OCI-LY7 (cell line): ENCODE data around the gene AKT2. TPM values are rescaled to one million over a fixed set of nuclear protein-coding genes. Genes with fewer than 3 reads are reported as not detected.

ENCODE experiments used
- BruUV-seq: library from RNA; stranded (reverse); fragments of 400-500 nt; replicated peaks from 2 replicates; lab custom pipeline; 2021; lab: Mats Ljungman, UMichigan
- CTCF ChIA-PET: fragments of 300-600 bp; sonication (Branson Sonifier 250); formaldehyde crosslinking; loops from one replicate; lab custom pipeline; 2022; ENCODE audit warnings: antibody characterized with exemption; ENCODE audit not compliant: unreplicated experiment; lab: Charles Lee
- POLR2A ChIA-PET: fragments of 300-600 bp; sonication (Branson Sonifier 250); formaldehyde crosslinking; loops from one replicate; lab custom pipeline; 2022; ENCODE audit warnings: antibody characterized with exemption; lab: Charles Lee
- DNase-seq: peaks from one replicate; pipeline ENCODE4 v3.0.0-alpha.2; 2015; ENCODE audit warnings: low spot score
- H2AFZ ChIP-seq: fragments of 200-600 bp; sonication (generic), shearing (Covaris generic); 2 replicates; pipeline ENCODE4 v1.6.1; 2014; ENCODE audit warnings: mild to moderate bottlenecking, antibody characterized with exemption, low read length, moderate library complexity
- H3K27ac ChIP-seq: fragments of 200-600 bp; sonication (generic); 2 replicates; pipeline ENCODE4 v1.5.1; 2014; ENCODE audit warnings: mixed run types, low read depth, mild to moderate bottlenecking, moderate library complexity, low read length, inconsistent platforms; ENCODE audit not compliant: poor library complexity, severe bottlenecking
- H3K36me3 ChIP-seq: fragments of 200-600 bp; sonication (generic); 2 replicates; pipeline ENCODE4 v1.6.1; 2014; ENCODE audit warnings: mild to moderate bottlenecking, antibody characterized with exemption, low read length, moderate library complexity, mixed read lengths; ENCODE audit not compliant: insufficient read depth
- H3K4me1 ChIP-seq: fragments of 200-600 bp; sonication (generic); 2 replicates; pipeline ENCODE4 v1.5.1; 2014; ENCODE audit warnings: mild to moderate bottlenecking, low read length; ENCODE audit not compliant: insufficient read depth, poor library complexity, severe bottlenecking
- H3K4me2 ChIP-seq: fragments of 200-600 bp; sonication (generic); 2 replicates; pipeline ENCODE4 v1.6.1; 2014; ENCODE audit warnings: mild to moderate bottlenecking, low read length
- H3K4me3 ChIP-seq: fragments of 200-600 bp; sonication (generic); 2 replicates; pipeline ENCODE4 v1.5.1; 2014; ENCODE audit warnings: mild to moderate bottlenecking, low read depth, low read length; ENCODE audit not compliant: poor library complexity, severe bottlenecking
- H3K79me2 ChIP-seq: fragments of 200-600 bp; sonication (generic); 2 replicates; pipeline ENCODE4 v1.6.1; 2016; ENCODE audit warnings: low read depth, mild to moderate bottlenecking, low read length, moderate library complexity, mixed read lengths; ENCODE audit not compliant: insufficient read depth
- H3K9me2 ChIP-seq: fragments of 200-600 bp; sonication (generic); 2 replicates; pipeline ENCODE4 v1.6.1; 2016; ENCODE audit warnings: mild to moderate bottlenecking, low read length, mixed read lengths; ENCODE audit not compliant: insufficient read depth
- H3K9me3 ChIP-seq: fragments of 200-600 bp; sonication (generic); 2 replicates; pipeline ENCODE4 v1.6.1; 2014; ENCODE audit warnings: mild to moderate bottlenecking, mixed run types, low read length, mixed read lengths
- H4K20me1 ChIP-seq: fragments of 200-600 bp; sonication (generic); 2 replicates; pipeline ENCODE4 v1.6.1; 2014; ENCODE audit warnings: mild to moderate bottlenecking, antibody characterized with exemption, low read length, moderate library complexity, mixed read lengths; ENCODE audit not compliant: insufficient read depth
- EZH2phosphoT487 ChIP-seq: fragments of 200-600 bp; sonication (generic); IDR thresholded peaks from 2 replicates; pipeline ENCODE4 v1.6.1; 2018; ENCODE audit warnings: low read depth, borderline replicate concordance, mild to moderate bottlenecking, mixed run types, antibody characterized with exemption, low read length, moderate library complexity, mixed read lengths
- intact Hi-C: fragments of 100-400 bp; cut with micrococcal nuclease; formaldehyde crosslinking; loops from one replicate; pipeline ENCODE4 v1.10.0; 2022; ENCODE audit not compliant: unreplicated experiment
- total RNA-seq, 2 experiments: library from RNA; depleted of rRNA in 1 of 2; stranded (reverse); fragments of >200 nt in 1 of 2; shearing (Covaris generic) in 1 of 2; gene quantifications; 2 replicates each; pipeline ENCODE4 v1.2.3, GENCODE V29; 2014 to 2022
- TF ChIP-seq, protein P1 (sequence below): fragments of 200-600 bp; sonication (generic); conservative IDR thresholded peaks from 2 replicates; pipeline ENCODE4 v1.5.1; 2014; ENCODE audit warnings: mild to moderate bottlenecking, antibody characterized with exemption, low read length, moderate library complexity, mixed read lengths

AKT2 gene
- total RNA-seq, 2 experiments from 2014 or later: 116 to 197 TPM

GRCh38 chr19:40225440-40226305 lies 59.5 kb downstream of the AKT2 start:
- DNase-seq: no peak
- H3K9me2 ChIP-seq: no peaks in the 10 kb centered on the region
- no peak overlapping the region for H2AFZ ChIP-seq
- H3K4me2 ChIP-seq: no peak overlapping the region
- no peaks in the 10 kb centered on the region for H3K36me3 ChIP-seq
- no peak overlapping the region for H3K4me3 ChIP-seq
- ChIA-PET CTCF (no interaction called here), POLR2A (no interaction called here)
- no peaks in the 10 kb centered on the region; the same call in 1 of the 2 replicates for H4K20me1 ChIP-seq
- BruUV-seq: no TSS peak
- TF ChIP-seq EZH2phosphoT487: no peak
- TF ChIP-seq, protein P1, sequence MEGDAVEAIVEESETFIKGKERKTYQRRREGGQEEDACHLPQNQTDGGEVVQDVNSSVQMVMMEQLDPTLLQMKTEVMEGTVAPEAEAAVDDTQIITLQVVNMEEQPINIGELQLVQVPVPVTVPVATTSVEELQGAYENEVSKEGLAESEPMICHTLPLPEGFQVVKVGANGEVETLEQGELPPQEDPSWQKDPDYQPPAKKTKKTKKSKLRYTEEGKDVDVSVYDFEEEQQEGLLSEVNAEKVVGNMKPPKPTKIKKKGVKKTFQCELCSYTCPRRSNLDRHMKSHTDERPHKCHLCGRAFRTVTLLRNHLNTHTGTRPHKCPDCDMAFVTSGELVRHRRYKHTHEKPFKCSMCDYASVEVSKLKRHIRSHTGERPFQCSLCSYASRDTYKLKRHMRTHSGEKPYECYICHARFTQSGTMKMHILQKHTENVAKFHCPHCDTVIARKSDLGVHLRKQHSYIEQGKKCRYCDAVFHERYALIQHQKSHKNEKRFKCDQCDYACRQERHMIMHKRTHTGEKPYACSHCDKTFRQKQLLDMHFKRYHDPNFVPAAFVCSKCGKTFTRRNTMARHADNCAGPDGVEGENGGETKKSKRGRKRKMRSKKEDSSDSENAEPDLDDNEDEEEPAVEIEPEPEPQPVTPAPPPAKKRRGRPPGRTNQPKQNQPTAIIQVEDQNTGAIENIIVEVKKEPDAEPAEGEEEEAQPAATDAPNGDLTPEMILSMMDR: no peak
- H3K79me2 ChIP-seq: no peaks in the 10 kb centered on the region
- H3K9me3 ChIP-seq: 0 out of 2 replicates have a peak, but pooled peaks cover 4% of the 10 kb centered on the region
- no peaks in the 10 kb centered on the region for H3K4me1 ChIP-seq
- intact Hi-C loops: no loop called here
- no peak overlapping the region for H3K27ac ChIP-seq

- no TSS peak for BruUV-seq
- Histone ChIP-seq H3K27ac (no peak overlapping the region), H3K9me3 (0 out of 2 replicates have a peak, but pooled peaks cover 4% of the 10 kb centered on the region), H3K9me2 (no peaks in the 10 kb centered on the region), H3K36me3 (no peaks in the 10 kb centered on the region), H3K4me3 (no peak overlapping the region), H3K4me1 (no peaks in the 10 kb centered on the region), H4K20me1 (no peaks in the 10 kb centered on the region; the same call in 1 of the 2 replicates), H3K79me2 (no peaks in the 10 kb centered on the region), H2AFZ (no peak overlapping the region), H3K4me2 (no peak overlapping the region)
- intact Hi-C loops: no loop called here
- no peak for DNase-seq
- TF ChIP-seq, protein P1: no peak
- TF ChIP-seq EZH2phosphoT487: no peak
- ChIA-PET CTCF (no interaction called here), POLR2A (no interaction called here)
These were observed 60.6 kb downstream of the AKT2 start for GRCh38 chr19:40224342-40225150.
